Endothelial cell of umbilical vein (primary cell): ENCODE results near the gene MBTPS1. TPM values are rescaled to one million over a fixed set of nuclear protein-coding genes. Genes with fewer than 3 reads are reported as not detected.

Experiments
- BruUV-seq: library from RNA; stranded (reverse); fragments of 400-500 nt; replicated peaks from 2 replicates; lab custom pipeline; 2021; lab: Mats Ljungman, UMichigan
- CTCF ChIA-PET: fragments of 300-600, 350-600 bp; sonication (Branson Sonifier 250); formaldehyde crosslinking; loops from one replicate; lab custom pipeline; 2021; ENCODE audit warnings: antibody characterized with exemption, inconsistent platforms; lab: Charles Lee
- POLR2A ChIA-PET: fragments of 300-600, 350-600 bp; sonication (Branson Sonifier 250); formaldehyde crosslinking; loops from one replicate; lab custom pipeline; 2021; ENCODE audit warnings: antibody characterized with exemption, inconsistent platforms; lab: Charles Lee
- DNase-seq: peaks from one replicate; pipeline ENCODE4 v3.0.0-alpha.2; 2011; ENCODE audit warnings: low read depth, low spot score
- FAIRE-seq: peaks from 2 replicates; lab custom pipeline; 2011; peaks lifted over from hg19 to GRCh38; lab: Jason Lieb, UNC
- H2AFZ ChIP-seq: 2 replicates; pipeline ENCODE4 v1.6.0; 2012; ENCODE audit warnings: low read depth, low read length, control low read depth, inconsistent platforms
- H3K27ac ChIP-seq: 2 replicates; pipeline ENCODE4 v1.5.1; 2011; ENCODE audit warnings: low read depth, mild to moderate bottlenecking, control low read depth, low read length, moderate library complexity; ENCODE audit not compliant: insufficient read depth
- H3K27me3 ChIP-seq, 2 experiments: 2 replicates each; pipeline versions ENCODE4 v1.6.0 to v1.6.1; 2011; ENCODE audit warnings: low read length in 2 of 2, mixed read lengths in 1 of 2; ENCODE audit not compliant: control insufficient read depth in 2 of 2, insufficient read depth in 2 of 2
- H3K36me3 ChIP-seq, 2 experiments: 2 replicates in 1 of 2; 3 replicates in 1 of 2; pipeline ENCODE4 v1.5.1; 2011; ENCODE audit warnings: low read length in 2 of 2, mild to moderate bottlenecking in 1 of 2, moderate library complexity in 1 of 2; ENCODE audit not compliant: control insufficient read depth in 2 of 2, insufficient read depth in 2 of 2; ENCODE audit errors: extremely low read depth in 1 of 2
- H3K4me1 ChIP-seq: 3 replicates; pipeline ENCODE4 v1.5.1; 2011; ENCODE audit warnings: mild to moderate bottlenecking, low read length; ENCODE audit not compliant: control insufficient read depth, insufficient read depth; ENCODE audit errors: extremely low read depth
- H3K4me2 ChIP-seq: 2 replicates; pipeline ENCODE4 v1.6.1; 2011; ENCODE audit warnings: low read length, control low read depth, mixed read lengths; ENCODE audit not compliant: insufficient read depth
- H3K4me3 ChIP-seq, 3 experiments: fragments of 200-600 bp in 1 of 3; sonication (generic), shearing (Covaris generic) in 1 of 3; replicated peaks in 1 of 3; 2 replicates each; pipeline ENCODE4 v1.5.1; 2011 to 2016; ENCODE audit warnings: control low read depth in 3 of 3, low read length in 3 of 3, mild to moderate bottlenecking in 2 of 3, inconsistent platforms in 1 of 3, low read depth in 1 of 3, moderate library complexity in 1 of 3; ENCODE audit not compliant: insufficient read depth in 1 of 3
- H3K79me2 ChIP-seq: 2 replicates; pipeline ENCODE4 v1.6.0; 2012; ENCODE audit warnings: low read length, inconsistent platforms; ENCODE audit not compliant: control insufficient read depth, insufficient read depth
- H3K9ac ChIP-seq: replicated peaks from 2 replicates; pipeline ENCODE3; 2011; ENCODE audit warnings: low read length, control low read depth; ENCODE audit not compliant: insufficient read depth; ENCODE audit errors: extremely low read depth
- H3K9me1 ChIP-seq: replicated peaks from 3 replicates; pipeline ENCODE4 v1.6.0; 2011; ENCODE audit warnings: mild to moderate bottlenecking, low read length; ENCODE audit not compliant: control insufficient read depth, insufficient read depth; ENCODE audit errors: extremely low read depth
- H3K9me3 ChIP-seq: replicated peaks from 2 replicates; pipeline ENCODE4 v1.5.1; 2012; ENCODE audit warnings: low read length, inconsistent platforms; ENCODE audit not compliant: control insufficient read depth, insufficient read depth
- H4K20me1 ChIP-seq: replicated peaks from 2 replicates; pipeline ENCODE3; 2011; ENCODE audit warnings: mild to moderate bottlenecking, low read length; ENCODE audit not compliant: control insufficient read depth, insufficient read depth; ENCODE audit errors: extremely low read depth
- CTCF ChIP-seq, 2 donors: IDR thresholded peaks; 1 replicate in 1 of 2; 2 replicates in 1 of 2; pipeline ENCODE4 v1.5.1; 2011; ENCODE audit warnings: low read length in 2 of 2, mild to moderate bottlenecking in 2 of 2, moderate library complexity in 2 of 2, control low read depth in 1 of 2, inconsistent platforms in 1 of 2, low read depth in 1 of 2; ENCODE audit not compliant: insufficient read depth in 1 of 2; ENCODE audit errors: extremely low read depth in 1 of 2
- EZH2 ChIP-seq: IDR thresholded peaks from 2 replicates; pipeline ENCODE4 v1.6.1; 2012; ENCODE audit warnings: borderline replicate concordance, low read depth, mild to moderate bottlenecking, moderate library complexity, low read length, inconsistent platforms; ENCODE audit not compliant: severe bottlenecking
- FOS ChIP-seq: IDR thresholded peaks from 2 replicates; pipeline ENCODE4 v1.6.1; 2011; ENCODE audit warnings: mild to moderate bottlenecking, low read length, moderate library complexity, borderline replicate concordance; ENCODE audit not compliant: insufficient read depth
- GATA2 ChIP-seq: IDR thresholded peaks from 2 replicates; pipeline ENCODE4 v1.7.0; 2011; ENCODE audit warnings: low read depth, mild to moderate bottlenecking, moderate library complexity, mixed read lengths, low read length; ENCODE audit not compliant: insufficient read length, insufficient read depth
- JUN ChIP-seq: IDR thresholded peaks from 2 replicates; pipeline ENCODE4 v1.6.1; 2011; ENCODE audit warnings: borderline replicate concordance, low read depth; ENCODE audit not compliant: insufficient read length, insufficient read depth
- MAX ChIP-seq: IDR thresholded peaks from 2 replicates; pipeline ENCODE4 v1.6.1; 2011; ENCODE audit not compliant: insufficient read depth, insufficient read length
- MYC ChIP-seq: IDR thresholded peaks from one replicate; pipeline ENCODE4 v1.6.1; 2011; ENCODE audit warnings: mild to moderate bottlenecking, low read depth, low read length
- POLR2A ChIP-seq: IDR thresholded peaks from 2 replicates; pipeline ENCODE4 v1.6.1; 2012; ENCODE audit warnings: low read depth, mild to moderate bottlenecking, control low read depth, low read length
- POLR2AphosphoS5 ChIP-seq: IDR thresholded peaks from 2 replicates; pipeline ENCODE4 v1.6.1; 2012; ENCODE audit warnings: low read depth, mild to moderate bottlenecking, control low read depth, low read length, moderate library complexity; ENCODE audit not compliant: insufficient read depth
- dilution Hi-C: fragments of 300-500 bp; cut with MboI; formaldehyde crosslinking; loops from one replicate; pipeline ENCODE4 v1.15.0; 2019; ENCODE audit warnings: low sequenced_read_pairs; ENCODE audit not compliant: extremely low pct_ligation_motif_present
- intact Hi-C: fragments of 100-400 bp; cut with micrococcal nuclease; formaldehyde crosslinking; loops from one replicate; pipeline ENCODE4 v1.10.0; 2022
- polyA plus RNA-seq, 4 experiments: library from polyadenylated mRNA; depleted of rRNA in 3 of 4; stranded (reverse) in 3 of 4; unstranded in 1 of 4; fragments of >200 nt; gene quantifications; 2 replicates each; pipeline versions ENCODE4 v1.2.1 to v1.2.3, GENCODE V29; 2011 to 2012; ENCODE audit warnings: missing spikeins in 1 of 4
- total RNA-seq: library from RNA; stranded (reverse); gene quantifications from 2 replicates; pipeline ENCODE4 v1.2.3, GENCODE V29; 2021

The MBTPS1 gene
- total and polyA plus RNA-seq, 2 donors (not counting 3 experiments of a cell fraction or from before 2014, with no cell fraction given) = 82.3 to 99.6 TPM

GRCh38 chr16:84120023-84120422 lies 3.3 kb upstream of the MBTPS1 start:
- dilution Hi-C loops = no loop called here
- H2AFZ ChIP-seq = no peak overlapping the region
- no TSS peak for BruUV-seq

More at GRCh38 chr16:84120023-84120422, 3.3 kb upstream of the MBTPS1 start:
- Histone ChIP-seq H3K79me2 (peaks cover 13% of the 10 kb centered on the region), H3K9ac (no peak overlapping the region), H3K4me1 (peaks cover 10% of the 10 kb centered on the region), H4K20me1 (no peaks in the 10 kb centered on the region), H3K27ac (no peak overlapping the region), H3K36me3 (peaks cover 4 to 5% of the 10 kb centered on the region in 2 experiments), H3K4me3 (no peak overlapping the region), H3K4me2 (no peak overlapping the region), H3K27me3 (no peaks in the 10 kb centered on the region), H3K9me1 (no peaks in the 10 kb centered on the region), H3K9me3 (no peaks in the 10 kb centered on the region)
- FAIRE-seq (no peak), DNase-seq (no peak)
- ChIA-PET POLR2A (no interaction called here), CTCF (interaction anchor here (0.8 kb wide), 1 partner anchor 157 kb away, joined by 4 read pairs; no protein-coding TSS in a partner anchor)
- TF ChIP-seq MYC (no peak), GATA2 (no peak), MAX (no peak), FOS (no peak), POLR2AphosphoS5 (no peak), EZH2 (no peak), JUN (no peak), CTCF (IDR thresholded peaks at IDR 0.05; ENCODE audit: extremely low read depth in 1 of 2, insufficient read depth in 1 of 2, low read depth in 1 of 2, low read length in 2 of 2) (no peak), POLR2A (no peak)
- intact Hi-C loops = no loop called here
